Ishikawa (cell line): ENCODE data around the gene HRCT1.

Experiments used
- CEBPB ChIP-seq: IDR thresholded peaks from 2 replicates; pipeline ENCODE4 v1.6.1; 2012
- CREB1 ChIP-seq: IDR thresholded peaks from 2 replicates; pipeline ENCODE4 v1.6.1; 2012; ENCODE audit warnings: low read depth
- EGR1 ChIP-seq: IDR thresholded peaks from 2 replicates; pipeline ENCODE4 v1.6.1; 2012
- EP300 ChIP-seq: IDR thresholded peaks from 2 replicates; pipeline ENCODE4 v1.6.1; 2012; ENCODE audit warnings: borderline replicate concordance
- FOXM1 ChIP-seq: IDR thresholded peaks from 2 replicates; pipeline ENCODE4 v1.6.1; 2012; ENCODE audit warnings: low read depth, borderline replicate concordance
- NFIC ChIP-seq: IDR thresholded peaks from 2 replicates; pipeline ENCODE4 v1.6.1; 2012
- RAD21 ChIP-seq: IDR thresholded peaks from 2 replicates; pipeline ENCODE4 v1.6.1; 2012; ENCODE audit warnings: low read depth
- TAF1 ChIP-seq: IDR thresholded peaks from 2 replicates; pipeline ENCODE4 v1.6.1; 2012; ENCODE audit warnings: low read depth, mild to moderate bottlenecking
- TCF12 ChIP-seq: IDR thresholded peaks from 2 replicates; pipeline ENCODE4 v1.6.1; 2012; ENCODE audit warnings: low read depth
- TEAD4 ChIP-seq: IDR thresholded peaks from 2 replicates; pipeline ENCODE4 v1.6.1; 2012
- YY1 ChIP-seq: IDR thresholded peaks from 2 replicates; pipeline ENCODE4 v1.6.1; 2012; ENCODE audit warnings: low read depth
- ZBTB7A ChIP-seq: IDR thresholded peaks from 2 replicates; pipeline ENCODE4 v1.6.1; 2012; ENCODE audit warnings: low read depth
- TF ChIP-seq, protein P1 (sequence below): IDR thresholded peaks from 2 replicates; pipeline ENCODE4 v1.6.1; 2012
- TF ChIP-seq, protein P2 (sequence below): IDR thresholded peaks from 2 replicates; pipeline ENCODE4 v1.6.1; 2012
- TF ChIP-seq, protein P3 (sequence below): IDR thresholded peaks from 2 replicates; pipeline ENCODE4 v1.6.1; 2012; ENCODE audit warnings: low read depth, mild to moderate bottlenecking

HRCT1 gene

DNA sequence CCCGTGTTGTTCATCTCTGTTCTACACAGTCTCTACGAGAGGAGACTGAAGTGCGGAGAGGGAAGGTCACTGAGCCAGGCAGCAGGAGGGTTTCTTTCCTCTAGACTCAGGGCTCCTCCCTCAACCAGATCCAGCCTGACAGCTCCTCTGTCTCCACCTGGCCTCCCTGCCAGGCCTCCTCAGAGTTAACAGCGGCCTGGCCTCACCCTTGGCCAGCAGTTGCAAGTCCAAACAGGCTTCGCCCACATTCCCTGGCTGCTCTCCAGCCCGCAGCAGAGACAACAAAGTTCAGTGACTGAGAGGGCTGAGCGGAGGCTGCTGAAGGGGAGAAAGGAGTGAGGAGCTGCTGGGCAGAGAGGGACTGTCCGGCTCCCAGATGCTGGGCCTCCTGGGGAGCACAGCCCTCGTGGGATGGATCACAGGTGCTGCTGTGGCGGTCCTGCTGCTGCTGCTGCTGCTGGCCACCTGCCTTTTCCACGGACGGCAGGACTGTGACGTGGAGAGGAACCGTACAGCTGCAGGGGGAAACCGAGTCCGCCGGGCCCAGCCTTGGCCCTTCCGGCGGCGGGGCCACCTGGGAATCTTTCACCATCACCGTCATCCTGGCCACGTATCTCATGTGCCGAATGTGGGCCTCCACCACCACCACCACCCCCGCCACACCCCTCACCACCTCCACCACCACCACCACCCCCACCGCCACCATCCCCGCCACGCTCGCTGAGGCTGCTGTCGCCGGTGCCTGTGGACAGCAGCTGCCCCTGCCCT, at the start of gene HRCT1:
Gene HRCT1, plus strand, starts transcription at position 291 of the 768 bp plus-strand sequence. Its CDS starts 86 bp downstream, at position 377.
- peak; percentile 14; the same call in 1 of the 2 replicates for TF ChIP-seq RAD21
- no peak for TF ChIP-seq EGR1
- no peak for TF ChIP-seq CREB1
- TF ChIP-seq ZBTB7A = no peak
- no peak for TF ChIP-seq TAF1
- TF ChIP-seq TEAD4 = peak; percentile 96
- TF ChIP-seq NFIC = peak; percentile 97
- no peak for TF ChIP-seq CEBPB
- TF ChIP-seq, protein P1, sequence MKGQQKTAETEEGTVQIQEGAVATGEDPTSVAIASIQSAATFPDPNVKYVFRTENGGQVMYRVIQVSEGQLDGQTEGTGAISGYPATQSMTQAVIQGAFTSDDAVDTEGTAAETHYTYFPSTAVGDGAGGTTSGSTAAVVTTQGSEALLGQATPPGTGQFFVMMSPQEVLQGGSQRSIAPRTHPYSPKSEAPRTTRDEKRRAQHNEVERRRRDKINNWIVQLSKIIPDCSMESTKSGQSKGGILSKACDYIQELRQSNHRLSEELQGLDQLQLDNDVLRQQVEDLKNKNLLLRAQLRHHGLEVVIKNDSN = no peak; the same call in 1 of the 2 replicates
- TF ChIP-seq, protein P2, sequence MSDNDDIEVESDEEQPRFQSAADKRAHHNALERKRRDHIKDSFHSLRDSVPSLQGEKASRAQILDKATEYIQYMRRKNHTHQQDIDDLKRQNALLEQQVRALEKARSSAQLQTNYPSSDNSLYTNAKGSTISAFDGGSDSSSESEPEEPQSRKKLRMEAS = peak; percentile 80
- 0 out of 2 replicates have a peak, but pooled peaks have one; percentile 11 for TF ChIP-seq YY1
- TF ChIP-seq FOXM1 = peak; percentile 61; the same call in 1 of the 2 replicates
- TF ChIP-seq EP300 = peak; percentile 83
- TF ChIP-seq TCF12 = peak; percentile 88
- TF ChIP-seq, protein P3, sequence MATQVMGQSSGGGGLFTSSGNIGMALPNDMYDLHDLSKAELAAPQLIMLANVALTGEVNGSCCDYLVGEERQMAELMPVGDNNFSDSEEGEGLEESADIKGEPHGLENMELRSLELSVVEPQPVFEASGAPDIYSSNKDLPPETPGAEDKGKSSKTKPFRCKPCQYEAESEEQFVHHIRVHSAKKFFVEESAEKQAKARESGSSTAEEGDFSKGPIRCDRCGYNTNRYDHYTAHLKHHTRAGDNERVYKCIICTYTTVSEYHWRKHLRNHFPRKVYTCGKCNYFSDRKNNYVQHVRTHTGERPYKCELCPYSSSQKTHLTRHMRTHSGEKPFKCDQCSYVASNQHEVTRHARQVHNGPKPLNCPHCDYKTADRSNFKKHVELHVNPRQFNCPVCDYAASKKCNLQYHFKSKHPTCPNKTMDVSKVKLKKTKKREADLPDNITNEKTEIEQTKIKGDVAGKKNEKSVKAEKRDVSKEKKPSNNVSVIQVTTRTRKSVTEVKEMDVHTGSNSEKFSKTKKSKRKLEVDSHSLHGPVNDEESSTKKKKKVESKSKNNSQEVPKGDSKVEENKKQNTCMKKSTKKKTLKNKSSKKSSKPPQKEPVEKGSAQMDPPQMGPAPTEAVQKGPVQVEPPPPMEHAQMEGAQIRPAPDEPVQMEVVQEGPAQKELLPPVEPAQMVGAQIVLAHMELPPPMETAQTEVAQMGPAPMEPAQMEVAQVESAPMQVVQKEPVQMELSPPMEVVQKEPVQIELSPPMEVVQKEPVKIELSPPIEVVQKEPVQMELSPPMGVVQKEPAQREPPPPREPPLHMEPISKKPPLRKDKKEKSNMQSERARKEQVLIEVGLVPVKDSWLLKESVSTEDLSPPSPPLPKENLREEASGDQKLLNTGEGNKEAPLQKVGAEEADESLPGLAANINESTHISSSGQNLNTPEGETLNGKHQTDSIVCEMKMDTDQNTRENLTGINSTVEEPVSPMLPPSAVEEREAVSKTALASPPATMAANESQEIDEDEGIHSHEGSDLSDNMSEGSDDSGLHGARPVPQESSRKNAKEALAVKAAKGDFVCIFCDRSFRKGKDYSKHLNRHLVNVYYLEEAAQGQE = no peak

DNA sequence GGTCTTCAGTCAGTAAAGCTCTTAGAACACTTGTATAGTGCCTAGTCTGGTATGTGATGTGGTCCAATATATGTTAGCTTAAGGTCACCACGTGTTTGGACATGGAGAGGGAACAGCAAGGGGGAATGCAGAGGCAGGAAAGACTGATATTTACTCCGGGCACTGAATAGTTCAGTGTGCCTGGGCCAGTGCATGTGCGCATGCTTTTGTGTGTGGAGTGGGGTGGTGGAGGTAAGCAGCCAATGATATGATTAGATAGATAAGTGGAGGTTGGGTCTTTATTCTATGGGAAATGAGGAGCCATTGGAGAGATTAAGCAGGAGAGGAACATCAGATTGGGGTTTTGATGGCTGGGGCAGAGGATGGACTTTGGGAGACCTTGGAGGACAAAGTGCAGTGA, 49.8 kb upstream of the HRCT1 start:
- TF ChIP-seq, protein P3 = no peak
- TF ChIP-seq EGR1 (no peak), CREB1 (no peak), NFIC (no peak), CEBPB (no peak), FOXM1 (no peak), YY1 (no peak), TCF12 (no peak), TEAD4 (no peak), EP300 (no peak), TAF1 (no peak)
- TF ChIP-seq, protein P1 = no peak
- TF ChIP-seq, protein P2 = no peak

DNA sequence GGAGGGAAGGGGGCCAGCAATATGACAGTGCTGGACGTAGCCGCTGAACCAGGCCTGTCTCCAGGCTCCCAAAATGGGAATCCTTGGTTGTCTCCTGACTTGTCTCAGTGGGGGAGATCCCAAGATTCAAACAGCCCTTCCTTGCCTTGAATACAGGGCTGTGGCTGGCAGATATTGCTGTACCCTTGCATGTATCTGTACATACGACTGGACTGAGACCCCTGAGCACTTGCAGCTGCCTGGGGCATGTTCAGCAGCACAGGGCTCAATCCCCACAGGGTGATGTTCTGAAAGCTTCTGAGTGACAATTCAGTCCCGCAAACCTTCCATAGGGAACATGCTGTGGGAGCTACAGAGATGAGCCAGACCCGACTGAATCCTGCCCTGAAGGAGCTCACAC, 49.1 kb upstream of the HRCT1 start:
- TF ChIP-seq RAD21 (no peak), TEAD4 (no peak), FOXM1 (no peak), CREB1 (no peak), YY1 (no peak), TCF12 (no peak)
- TF ChIP-seq, protein P1 = no peak

DNA sequence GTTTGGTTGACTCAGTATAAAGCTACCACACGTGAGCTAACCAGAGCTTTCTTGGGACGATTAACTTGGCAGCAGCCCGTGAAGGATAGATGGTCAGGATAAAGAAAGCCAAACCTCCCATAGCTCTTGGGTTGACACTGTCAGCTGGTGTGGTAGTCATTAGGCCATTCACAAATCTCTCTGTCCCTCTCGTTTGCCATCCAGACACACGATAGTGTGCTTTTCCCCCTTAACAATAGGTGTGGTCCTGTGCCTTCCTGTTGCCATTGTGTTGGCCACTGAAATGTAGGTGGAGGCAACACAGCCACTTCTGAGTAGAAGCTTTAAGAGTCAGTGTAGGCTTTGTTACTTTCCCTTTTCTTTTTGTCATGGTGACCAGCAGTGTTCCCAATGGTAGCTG, 47.5 kb upstream of the HRCT1 start:
- TF ChIP-seq FOXM1 = no peak

DNA sequence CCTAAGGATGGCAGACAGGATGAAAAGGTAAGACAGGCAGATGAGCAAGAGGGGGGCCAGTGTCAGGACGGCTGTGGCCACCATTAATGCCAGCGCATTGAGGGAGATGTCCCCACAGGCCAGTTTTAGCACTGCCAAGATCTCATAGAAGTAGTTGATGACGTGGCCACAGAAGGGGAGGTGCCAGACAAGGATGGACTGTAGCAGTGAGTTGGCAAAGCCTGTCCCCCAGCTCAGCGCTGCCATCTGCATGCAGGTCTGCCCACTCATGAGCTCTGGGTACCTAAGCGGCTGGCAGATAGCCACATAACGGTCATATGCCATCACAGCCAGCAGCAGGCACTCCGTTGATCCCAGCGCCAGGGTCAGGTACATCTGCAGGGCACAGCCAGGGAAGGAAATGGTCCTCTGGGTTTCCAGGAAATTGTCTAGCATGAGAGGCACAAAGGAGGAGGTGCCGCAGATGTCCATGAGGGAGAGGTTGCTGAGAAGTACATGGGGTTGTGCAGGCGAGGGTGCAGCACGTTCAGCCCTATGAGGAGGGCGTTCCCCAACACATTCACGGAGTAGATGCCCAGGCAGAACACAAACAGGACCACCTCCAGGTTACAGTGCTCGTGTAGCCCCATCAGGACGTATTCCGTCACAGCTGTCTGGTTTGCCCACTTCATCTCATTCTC, 46.6 kb upstream of the HRCT1 start:
- TF ChIP-seq FOXM1 (no peak), ZBTB7A (no peak), EP300 (no peak), CEBPB (no peak), TAF1 (no peak), TEAD4 (no peak), TCF12 (no peak), RAD21 (no peak), EGR1 (no peak), NFIC (no peak), CREB1 (no peak), YY1 (no peak)
- TF ChIP-seq, protein P1 = no peak
- TF ChIP-seq, protein P2 = no peak
- TF ChIP-seq, protein P3 = no peak
